ENCODE data around the gene GATAD2A.

GRCh38 chr19:19514215-19514657, 108.8 kb downstream of the GATAD2A start:
- TF ChIP-seq CTCF (IDR thresholded peaks at IDR 0.05; ENCODE audit: low read depth, low read length) = no peak
- no peak for TF ChIP-seq EZH2phosphoT487 (IDR thresholded peaks at IDR 0.05; ENCODE audit: low read depth)
